NCI-H748 (cell line): ENCODE results near the gene ADCY9.

Source experiments
- DNase-seq: peaks from one replicate; lab custom pipeline; 2025; ENCODE audit not compliant: unreplicated experiment; lab: John Stamatoyannopoulos, UW

ADCY9 gene

DNA sequence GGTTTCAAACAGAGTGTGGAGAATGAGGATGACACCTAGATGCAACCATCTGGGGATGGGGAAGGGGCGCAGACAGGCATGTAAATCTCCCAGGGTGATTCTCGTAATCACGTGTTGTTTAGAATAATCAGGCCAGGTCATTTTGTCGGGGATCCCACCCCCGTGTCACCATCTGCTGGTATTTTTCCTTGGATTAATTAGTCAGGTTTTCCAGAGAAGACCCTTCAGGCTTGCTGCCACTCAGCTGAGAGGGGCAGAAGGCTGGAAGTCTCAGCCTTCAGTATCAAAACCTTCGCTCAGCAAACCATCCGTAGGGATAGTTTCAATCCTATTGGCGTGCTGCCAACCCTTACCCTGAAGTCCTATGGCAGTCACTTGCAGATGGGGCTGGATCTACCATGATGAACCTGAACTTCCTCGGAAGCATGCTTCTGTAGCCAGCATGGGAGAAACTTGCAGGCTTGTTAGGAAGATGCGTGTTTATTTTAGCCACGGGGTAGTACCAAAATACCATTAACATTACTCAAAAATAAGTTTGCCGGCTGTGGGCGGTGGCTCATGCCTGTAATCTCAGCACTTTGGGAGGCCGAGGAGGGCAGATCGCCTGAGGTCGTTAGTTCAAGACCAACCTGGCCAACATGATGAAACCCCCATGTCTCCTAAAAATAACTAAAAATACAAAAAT is 7.5 kb upstream of the ADCY9 start:
- DNase-seq, result no peak

DNA sequence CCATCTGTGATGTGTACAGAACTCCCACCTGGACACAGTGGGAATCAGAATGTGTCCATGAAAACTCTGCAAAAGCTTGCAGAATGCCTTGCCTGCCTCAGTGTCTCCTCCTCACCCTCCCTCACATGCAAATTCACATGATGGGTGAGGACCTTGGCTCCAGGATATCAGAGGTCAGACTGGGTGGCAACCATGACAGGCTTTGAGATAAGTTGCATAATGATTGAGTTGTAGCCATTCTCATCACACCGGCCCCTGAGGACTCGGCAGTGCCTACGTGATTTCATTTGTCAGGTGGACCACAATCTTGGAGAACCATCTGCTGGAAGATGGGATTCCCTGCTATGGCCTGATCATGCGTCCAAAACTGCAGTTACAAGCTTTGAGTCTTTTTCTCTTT is 3.9 kb upstream of the ADCY9 start:
- no peak for DNase-seq

DNA sequence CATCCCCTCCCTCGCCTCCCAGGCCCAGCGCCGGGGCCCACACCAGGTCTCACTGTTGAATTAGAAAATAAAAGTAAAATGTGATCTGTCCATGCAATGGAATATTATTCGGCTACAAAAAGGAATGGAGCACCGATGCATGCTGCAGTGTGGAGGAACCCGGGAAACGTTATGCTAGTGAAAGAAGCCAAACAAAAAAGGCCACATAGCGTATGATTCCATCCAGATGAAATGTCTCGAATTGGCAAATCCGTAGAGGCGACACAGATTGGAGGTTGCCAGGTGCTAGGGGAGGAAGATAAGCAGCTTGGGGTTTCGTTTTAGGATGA is 972 bp upstream of the ADCY9 start:
- no peak for DNase-seq

DNA sequence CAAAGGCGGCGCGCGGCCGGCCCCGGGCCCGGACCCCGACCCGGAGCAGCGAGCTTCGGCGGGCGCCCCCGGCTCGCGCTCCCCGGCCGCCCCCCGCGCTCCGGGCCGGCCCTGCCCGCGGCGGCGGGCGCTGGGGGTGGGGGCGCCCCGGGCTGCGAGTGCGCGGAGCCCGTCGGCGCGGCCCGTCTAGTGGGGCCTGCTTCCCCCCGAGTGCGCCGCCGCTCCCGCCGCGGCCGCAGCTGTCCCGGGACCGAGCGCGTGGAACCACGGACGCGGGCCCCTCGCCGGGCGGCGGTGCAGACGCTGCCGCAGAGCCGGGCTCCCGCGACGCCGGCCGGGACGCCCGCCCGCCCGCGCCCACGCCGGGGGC is 308 bp downstream of the ADCY9 start:
- DNase-seq, result no peak

DNA sequence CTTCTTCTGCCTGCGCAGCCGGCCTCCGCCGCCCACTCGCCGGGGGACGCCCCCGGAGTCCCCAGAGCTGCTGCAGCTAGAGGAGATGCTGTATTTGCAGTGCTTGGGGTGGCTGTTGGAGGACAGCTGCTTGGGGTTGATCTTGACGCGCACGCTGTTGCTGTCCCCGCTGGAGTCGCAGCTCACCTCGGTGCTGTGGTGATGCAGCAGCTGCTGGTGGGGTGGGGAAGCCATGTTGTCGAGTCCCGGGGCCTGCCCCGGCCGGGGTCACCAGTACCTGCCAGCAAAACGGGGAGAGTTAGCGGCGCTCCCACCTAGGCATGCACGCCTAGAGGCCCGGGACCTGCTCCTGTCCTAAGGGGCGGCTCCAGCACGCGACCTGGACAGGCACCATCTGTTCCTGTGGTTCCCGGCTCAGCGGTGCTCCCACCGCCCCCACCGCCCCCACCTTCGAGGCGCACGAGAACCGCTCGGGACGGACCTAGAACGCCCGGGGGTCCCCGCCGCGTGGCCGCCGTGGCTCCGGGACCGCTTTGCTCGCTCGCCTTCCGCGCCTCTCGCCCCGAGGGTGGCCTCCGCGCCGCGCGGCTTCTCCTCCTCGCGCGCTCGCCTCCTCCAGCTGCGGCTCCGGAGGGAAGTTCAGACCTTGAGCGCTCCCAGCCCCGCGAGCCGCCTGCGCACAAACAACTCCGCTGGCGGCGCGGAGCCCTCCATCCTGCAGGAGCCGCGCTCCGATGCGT is 863 bp downstream of the ADCY9 start:
- peak; percentile 66 for DNase-seq

DNA sequence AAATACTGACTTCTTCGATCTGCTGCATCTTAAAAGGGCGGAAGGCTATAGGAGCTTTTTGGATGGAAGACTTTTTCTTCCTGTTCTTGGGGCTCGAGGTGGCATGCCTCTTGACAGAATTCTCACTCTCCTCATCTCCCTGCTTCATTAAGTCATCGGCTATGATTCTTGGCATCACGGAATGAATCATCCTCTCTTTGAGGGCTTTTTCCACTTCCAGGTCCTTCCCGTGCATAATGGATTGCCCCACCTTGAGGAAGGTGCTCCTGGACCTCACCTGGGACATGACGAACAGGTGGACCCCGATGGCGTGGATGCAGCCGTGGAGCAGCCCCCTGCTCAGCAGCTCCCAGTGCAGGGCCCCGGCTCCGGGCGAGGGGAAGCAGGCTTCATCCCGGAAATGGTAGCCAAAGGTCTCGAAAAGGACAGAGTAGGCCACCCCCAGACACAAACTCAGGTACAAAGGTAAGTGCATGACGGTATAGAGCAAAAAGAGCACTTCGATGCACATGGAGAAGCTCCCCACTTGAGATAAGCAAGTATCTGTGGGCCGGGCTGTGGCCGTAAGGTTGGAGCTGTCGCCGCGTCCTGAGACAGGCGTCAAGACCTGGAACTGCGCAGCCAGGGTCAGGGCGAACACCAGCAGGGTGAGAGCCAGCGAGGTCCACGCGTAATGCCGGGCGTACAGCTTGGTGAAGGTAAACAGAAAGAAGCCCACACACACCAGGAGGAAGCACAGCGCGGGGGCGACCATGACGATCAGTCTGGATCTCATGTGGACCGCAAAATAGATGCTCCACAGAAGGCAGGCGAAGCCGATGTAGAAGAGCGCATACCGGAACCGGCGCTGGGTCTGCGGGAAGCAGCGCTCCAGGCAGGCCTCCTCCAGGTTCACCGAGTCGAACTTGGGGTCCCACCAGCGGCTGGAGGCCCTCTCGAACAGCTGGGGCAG is 1.7 kb downstream of the ADCY9 start:
- no peak for DNase-seq

DNA sequence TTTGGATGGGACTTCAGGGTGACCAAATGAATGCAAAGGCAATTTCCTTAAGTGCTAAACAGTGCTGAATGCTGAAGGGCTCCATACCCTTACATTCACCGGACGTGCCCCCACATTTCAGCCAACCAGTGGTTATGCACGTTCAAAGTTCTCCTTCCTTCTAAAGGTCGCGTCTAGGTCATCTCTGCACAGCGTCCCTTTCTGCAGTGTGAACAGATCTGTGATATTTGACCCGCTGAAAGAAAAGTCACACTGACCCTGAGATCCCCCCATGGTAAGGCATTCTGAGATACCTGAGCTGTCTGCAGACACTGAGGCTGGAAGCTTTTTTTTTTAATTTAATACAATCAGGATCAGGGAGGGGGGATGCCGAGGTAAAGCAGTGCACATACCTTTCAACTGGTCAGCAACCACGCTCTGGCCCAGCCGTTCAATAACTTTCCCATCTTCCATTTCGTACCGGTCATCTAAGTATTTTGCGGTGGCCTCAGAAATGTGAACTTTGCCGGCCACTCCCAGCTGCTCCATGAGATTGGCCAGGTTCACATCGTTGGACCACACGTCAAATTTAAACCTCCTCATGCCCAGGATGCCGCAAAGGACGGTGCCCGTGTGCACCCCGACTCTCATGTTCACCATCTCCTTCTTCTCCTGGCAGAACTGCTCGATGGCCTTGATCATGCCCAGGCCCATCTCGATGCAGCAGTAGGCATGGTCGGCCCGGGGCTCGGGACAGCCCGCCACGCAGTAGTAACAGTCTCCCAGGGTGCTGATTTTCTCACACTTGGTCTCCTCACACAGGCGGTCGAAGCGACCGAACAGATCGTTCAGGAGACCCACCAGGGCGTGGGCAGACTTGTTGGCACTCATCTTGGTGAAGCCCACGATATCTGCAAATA is 2.6 kb downstream of the ADCY9 start:
- DNase-seq, result no peak

DNA sequence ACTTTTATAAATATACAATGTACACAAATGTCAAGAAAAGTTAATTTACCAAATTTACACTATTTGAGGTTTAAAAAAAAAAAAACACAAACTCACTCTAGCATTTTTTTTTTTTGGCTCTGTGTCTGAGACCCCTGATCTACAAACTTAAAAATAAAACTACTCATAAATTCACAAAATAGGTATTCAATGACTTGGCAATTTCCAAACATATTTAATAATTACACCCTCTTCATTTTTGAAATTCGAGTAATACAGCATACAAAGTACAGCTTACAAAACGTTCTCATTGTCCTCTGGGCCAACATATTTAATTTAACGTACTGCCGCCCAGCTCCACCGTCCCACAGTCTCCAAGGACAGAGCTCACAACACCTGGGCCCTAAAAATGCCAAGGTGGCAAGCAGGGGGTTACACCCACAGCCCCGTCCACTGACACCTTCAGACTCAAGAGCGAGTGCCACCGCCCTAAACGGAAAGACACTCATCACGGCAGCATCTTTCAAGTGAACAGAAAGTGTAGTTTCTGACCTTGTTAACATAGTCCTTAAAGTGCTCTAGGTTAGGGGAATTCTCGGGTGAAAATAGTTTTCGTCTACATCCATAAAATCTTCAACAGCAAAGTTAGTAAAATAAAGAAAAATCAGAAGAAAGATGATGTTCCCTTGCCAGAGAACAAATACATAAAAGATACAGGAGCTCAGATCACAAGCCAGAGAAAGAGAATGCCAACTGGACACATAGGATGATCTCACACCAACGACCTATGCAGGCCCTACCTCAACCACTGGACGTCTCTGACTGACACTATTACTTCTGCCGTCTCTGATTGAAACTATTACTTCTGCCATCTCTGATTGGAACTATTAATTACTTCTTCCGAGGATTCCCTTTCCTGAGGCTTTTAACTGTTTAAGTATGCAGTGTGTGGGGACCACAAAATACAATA is 4.2 kb downstream of the ADCY9 start:
- peak; percentile 7 for DNase-seq

DNA sequence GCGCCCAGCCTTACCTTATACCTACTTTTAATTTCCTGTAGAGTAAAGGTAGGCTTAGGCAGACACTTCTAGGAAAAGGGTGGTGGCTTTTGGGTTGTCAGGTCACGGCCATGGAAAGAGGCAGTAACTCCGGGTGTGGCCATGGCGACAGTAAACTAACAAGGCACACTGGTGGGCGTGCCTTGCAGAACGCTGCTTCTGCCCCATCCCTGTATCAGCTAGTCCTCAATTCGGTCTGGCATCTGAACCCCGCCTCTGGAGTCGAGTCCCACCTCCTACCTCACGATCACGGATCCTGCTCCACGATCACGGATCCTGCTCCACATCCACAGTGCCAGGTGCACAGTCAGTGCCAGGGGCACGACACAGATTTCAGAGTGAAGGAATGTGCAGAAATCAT is 5.6 kb downstream of the ADCY9 start:
- DNase-seq, result peak; percentile 19

DNA sequence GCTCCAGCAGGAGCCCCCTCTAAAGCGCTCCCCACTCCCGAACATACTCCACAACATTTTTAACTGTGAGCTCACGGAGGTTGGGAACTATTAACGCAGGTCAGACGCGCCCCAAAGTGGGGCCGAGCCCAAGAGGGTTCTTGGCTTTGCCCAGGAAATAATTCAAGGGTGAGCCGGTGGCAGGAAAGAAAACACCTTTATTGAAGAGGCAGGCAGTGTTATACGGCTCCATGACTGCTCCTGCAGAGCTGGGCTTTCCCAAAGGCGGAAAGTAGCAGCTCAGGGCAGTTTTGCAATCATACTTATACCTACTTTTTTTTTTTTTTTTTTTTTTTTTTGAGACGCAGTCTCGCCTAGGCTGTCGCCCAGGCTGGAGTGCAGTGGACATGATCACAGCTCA is 6.2 kb downstream of the ADCY9 start:
- no peak for DNase-seq

DNA sequence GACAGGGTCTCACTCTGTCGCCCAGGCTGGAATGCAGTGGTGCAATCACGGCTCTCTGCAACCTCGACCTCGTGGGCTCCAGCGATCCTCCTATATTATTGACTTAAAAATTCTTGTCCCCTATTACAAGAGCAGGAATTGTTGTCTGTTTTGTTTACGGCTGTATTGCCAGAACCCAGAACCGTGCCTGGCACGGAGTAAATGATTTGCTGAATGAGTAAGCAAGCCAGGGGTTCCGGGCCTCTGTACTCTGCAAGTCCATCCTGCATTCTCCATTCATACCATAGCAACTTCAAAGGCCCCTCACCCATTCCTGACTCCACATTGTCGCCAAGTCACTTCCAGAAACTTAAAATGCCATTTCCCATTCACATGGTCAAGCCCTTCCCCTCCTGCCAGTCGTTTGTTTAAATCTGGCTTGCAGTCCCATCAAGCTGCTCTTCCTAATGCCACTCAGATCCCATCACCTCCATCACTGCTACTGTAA is 6.9 kb downstream of the ADCY9 start:
- no peak for DNase-seq

DNA sequence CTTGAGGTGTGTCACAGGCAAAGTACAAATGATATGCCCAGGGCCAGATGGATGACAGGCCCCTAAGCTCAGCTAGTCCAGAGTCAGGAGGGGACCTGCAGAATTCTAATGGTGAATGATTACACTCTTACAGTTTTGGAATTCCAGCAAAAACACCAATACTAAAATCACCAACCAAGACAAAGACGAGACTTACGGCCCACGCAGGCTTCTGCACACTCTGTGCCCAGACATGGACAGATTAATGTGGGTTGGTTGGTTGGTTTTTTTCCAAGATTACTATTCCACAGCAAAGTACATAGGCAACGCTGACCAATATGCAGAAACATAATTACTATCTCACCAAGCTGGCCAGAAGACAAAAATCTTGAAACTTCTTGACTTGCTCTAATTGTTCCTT is 9.7 kb downstream of the ADCY9 start:
- no peak for DNase-seq

DNA sequence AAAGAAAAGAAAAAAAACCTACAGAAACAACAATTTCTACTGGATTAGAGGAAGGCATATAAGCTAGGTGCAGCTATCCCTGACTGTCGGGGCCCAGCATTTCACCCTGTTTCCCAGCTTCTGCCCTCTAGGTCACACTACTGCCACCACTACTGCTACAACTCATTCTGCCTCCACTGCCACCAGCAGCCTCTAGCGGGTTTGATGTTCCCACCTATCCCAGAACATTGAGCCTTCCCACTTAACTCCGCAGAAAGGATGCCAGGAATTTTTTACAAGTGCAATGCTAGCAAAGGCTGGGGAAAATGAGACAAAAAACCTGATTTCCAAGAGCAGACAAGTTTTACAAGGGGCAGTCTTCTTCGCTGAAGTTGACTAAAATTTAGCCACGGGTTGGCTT is 10.4 kb downstream of the ADCY9 start:
- no peak for DNase-seq

DNA sequence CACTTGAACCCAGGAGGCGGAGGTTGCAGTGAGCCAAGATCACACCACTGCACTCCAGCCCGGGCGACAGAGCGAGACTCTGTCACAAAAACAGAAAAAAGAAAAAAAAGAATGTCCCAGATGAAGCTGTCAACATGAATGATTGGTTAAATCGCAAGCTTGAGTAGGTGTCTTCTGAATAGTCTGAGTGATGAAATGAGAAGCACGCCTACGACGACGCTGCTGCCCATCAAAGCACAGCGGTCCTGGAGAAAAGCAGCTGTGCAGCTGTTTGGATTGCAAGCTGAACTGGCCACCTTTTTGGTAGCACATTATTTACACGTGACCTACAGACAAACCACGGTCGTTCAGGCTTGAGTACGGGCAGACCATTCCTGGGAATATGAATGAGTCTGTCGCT is 12.5 kb downstream of the ADCY9 start:
- DNase-seq, result no peak

DNA sequence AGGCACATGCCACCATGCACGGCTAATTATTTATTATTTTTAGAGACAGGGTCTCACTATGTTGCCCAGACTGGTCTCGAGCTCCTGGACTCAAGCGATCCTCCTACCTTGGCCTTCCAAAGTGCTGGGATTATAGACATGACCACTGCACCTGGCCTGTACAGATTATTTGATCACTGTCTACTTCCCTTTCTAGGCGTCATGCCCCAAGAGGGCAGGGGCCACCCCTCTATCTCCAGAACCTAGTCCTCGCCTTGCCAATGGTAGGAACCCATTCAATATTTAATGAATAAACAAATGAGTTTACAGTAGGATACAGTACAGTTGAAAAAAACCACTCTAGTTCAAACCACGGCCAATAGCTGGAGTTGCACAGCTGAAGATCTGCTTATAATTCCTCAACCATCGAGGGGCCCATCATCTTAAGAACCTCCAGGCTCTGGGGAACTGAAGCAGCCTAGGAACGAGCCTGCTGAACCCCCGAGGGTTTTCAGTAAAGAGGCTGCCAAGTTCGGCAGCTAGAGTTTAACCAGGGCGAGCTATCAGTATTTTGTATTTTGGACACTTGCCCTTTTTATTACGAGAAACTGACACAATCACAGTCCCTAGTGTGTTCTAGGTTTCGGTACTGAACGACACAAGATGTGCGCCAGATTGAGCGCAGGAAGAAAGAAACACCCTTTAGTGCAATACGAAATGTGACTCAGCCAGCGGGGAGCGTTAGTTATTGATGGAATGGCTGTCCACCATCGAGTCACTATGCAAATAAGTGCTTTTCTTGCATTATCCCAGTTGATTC is 14.6 kb downstream of the ADCY9 start:
- DNase-seq, result no peak

DNA sequence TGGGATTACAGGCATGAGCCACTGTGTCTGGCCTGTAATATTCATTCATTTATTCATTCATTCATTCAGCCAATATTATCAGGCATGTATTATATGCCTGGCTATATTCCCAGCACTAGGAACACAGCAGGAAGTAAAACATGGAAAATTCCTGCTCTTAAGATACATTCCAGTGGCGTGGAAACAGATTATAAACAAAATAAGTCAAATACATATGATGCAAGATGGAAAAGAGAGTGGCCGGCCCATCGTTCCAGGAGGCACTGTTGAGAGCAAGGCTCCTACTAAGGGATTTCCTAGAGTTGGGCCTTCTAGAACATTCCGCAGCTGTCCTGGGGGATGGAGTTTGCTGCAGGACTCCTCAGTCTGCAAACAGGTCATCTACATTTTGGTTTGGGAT is 17.7 kb downstream of the ADCY9 start:
- DNase-seq, result no peak

DNA sequence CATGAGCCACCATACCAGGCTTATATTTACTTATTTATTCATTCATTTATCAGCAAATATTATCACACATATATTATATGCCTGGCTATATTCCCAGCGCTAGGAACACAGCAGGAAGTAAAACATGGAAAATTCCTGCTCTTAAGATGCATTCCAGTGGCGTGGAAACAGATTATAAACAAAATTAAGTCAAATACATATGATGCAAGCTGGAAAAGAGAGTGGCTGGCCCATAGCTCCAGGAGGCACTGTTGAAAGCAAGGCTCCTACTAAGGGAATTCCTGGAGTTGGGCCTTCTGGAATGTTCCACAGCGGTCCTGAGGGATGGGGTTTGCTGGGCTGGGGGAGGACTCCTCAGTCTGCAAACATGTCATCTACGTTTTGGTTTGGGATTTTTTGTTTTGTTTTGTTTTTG is 18.4 kb downstream of the ADCY9 start:
- DNase-seq, result no peak

DNA sequence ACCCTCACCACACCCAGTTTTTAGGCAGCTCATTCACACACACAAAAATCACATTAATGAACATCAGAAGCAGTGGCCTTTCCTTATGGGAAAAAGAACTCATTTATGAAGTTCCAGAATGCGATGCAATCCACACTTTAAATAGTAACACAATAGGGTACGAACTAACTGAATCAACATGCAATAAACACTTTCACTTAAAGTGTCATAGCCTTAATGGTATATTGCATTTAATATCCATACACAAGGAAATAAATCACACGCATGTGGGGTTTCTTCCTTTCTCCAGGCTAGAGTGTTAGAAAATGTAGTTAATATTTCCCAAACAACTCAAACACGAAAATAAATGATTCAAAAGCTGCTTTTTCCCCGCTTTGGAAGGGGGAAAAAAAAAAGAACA is 19.7 kb downstream of the ADCY9 start:
- no peak for DNase-seq
